HEK293 (cell line): ENCODE data around the gene MLLT3.

Experiments
- CTCF ChIA-PET: fragments of 350-600 bp; formaldehyde crosslinking; extraction: SDS; loops from one replicate; lab custom pipeline; 2021; ENCODE audit warnings: antibody characterized with exemption; lab: Yijun Ruan, JAX
- POLR2A ChIA-PET: fragments of 300-600 bp; formaldehyde crosslinking; extraction: SDS; loops from one replicate; lab custom pipeline; 2020; ENCODE audit warnings: antibody characterized with exemption, inconsistent platforms; lab: Yijun Ruan, JAX
- H3K27ac ChIP-seq: fragments of 200-500 bp; sonication (Bioruptor generic); 2 replicates; pipeline ENCODE4 v1.5.1; 2014; ENCODE audit warnings: low read depth, low read length, control low read depth, inconsistent platforms; ENCODE audit errors: extremely low read depth
- H3K36me3 ChIP-seq, 2 experiments: fragments of 200-500 bp in 1 of 2; sonication (Bioruptor generic) in 1 of 2; 1 replicate in 1 of 2; 2 replicates in 1 of 2; pipeline ENCODE4 v1.5.1; 2014 to 2017; ENCODE audit warnings: inconsistent platforms in 2 of 2, low read length in 2 of 2; ENCODE audit not compliant: control insufficient read depth in 2 of 2, insufficient read depth in 1 of 2
- H3K4me1 ChIP-seq: fragments of 200-500 bp; sonication (Bioruptor generic); 2 replicates; pipeline ENCODE4 v1.5.1; 2014; ENCODE audit warnings: mild to moderate bottlenecking, low read length, inconsistent platforms; ENCODE audit not compliant: control insufficient read depth, insufficient read depth
- H3K4me3 ChIP-seq: 2 replicates; pipeline ENCODE4 v1.5.1; 2011; ENCODE audit warnings: low read depth, mild to moderate bottlenecking, control low read depth, low read length, moderate library complexity
- H3K9me3 ChIP-seq: fragments of 200-500 bp; sonication (Bioruptor generic); 2 replicates; pipeline ENCODE4 v1.5.1; 2014; ENCODE audit warnings: low read depth, low read length, inconsistent platforms; ENCODE audit not compliant: control insufficient read depth, insufficient read depth
- TCF7L2 ChIP-seq: IDR thresholded peaks from 2 replicates; pipeline ENCODE4 v1.6.1; 2011; ENCODE audit warnings: low read depth, mild to moderate bottlenecking, inconsistent platforms, low read length, moderate library complexity, borderline replicate concordance
- TRIM28 ChIP-seq: IDR thresholded peaks from 2 replicates; pipeline ENCODE4 v1.6.1; 2011; ENCODE audit warnings: low read length, control low read depth, borderline replicate concordance
- ZFP3 ChIP-seq: fragments of 450-650 bp; formaldehyde crosslinking; IDR thresholded peaks from 2 replicates; pipeline ENCODE4 v1.5.1; 2016; ENCODE audit warnings: low read depth, missing biosample characterization, missing genetic modification characterization
- ZNF2 ChIP-seq: fragments of 450-650 bp; formaldehyde crosslinking; IDR thresholded peaks from 2 replicates; pipeline ENCODE4 v1.5.1; 2016; ENCODE audit warnings: missing biosample characterization, missing genetic modification characterization
- ZNF211 ChIP-seq: fragments of 450-650 bp; formaldehyde crosslinking; IDR thresholded peaks from 2 replicates; pipeline ENCODE4 v1.5.1; 2016; ENCODE audit warnings: low read depth, missing biosample characterization, missing genetic modification characterization
- ZNF248 ChIP-seq: fragments of 450-650 bp; formaldehyde crosslinking; IDR thresholded peaks from 2 replicates; pipeline ENCODE4 v1.5.1; 2017; ENCODE audit warnings: missing biosample characterization, missing genetic modification characterization
- ZNF292 ChIP-seq: fragments of 450-650 bp; formaldehyde crosslinking; IDR thresholded peaks from 2 replicates; pipeline ENCODE4 v1.5.1; 2016; ENCODE audit warnings: low read depth, missing biosample characterization, missing genetic modification characterization, borderline replicate concordance
- ZNF433 ChIP-seq: fragments of 450-650 bp; formaldehyde crosslinking; IDR thresholded peaks from 2 replicates; pipeline ENCODE4 v1.5.1; 2016; ENCODE audit warnings: missing biosample characterization, missing genetic modification characterization, low read depth
- ZNF549 ChIP-seq: fragments of 450-650 bp; IDR thresholded peaks from 2 replicates; pipeline ENCODE4 v1.5.1; 2018; ENCODE audit warnings: missing biosample characterization, missing genetic modification characterization, mild to moderate bottlenecking, inconsistent platforms, moderate library complexity
- ZNF585B ChIP-seq: fragments of 450-650 bp; formaldehyde crosslinking; IDR thresholded peaks from 2 replicates; pipeline ENCODE4 v1.5.1; 2016; ENCODE audit warnings: missing biosample characterization, missing genetic modification characterization
- ZNF629 ChIP-seq: fragments of 450-650 bp; formaldehyde crosslinking; IDR thresholded peaks from 2 replicates; pipeline ENCODE4 v1.5.1; 2017; ENCODE audit warnings: missing biosample characterization, missing genetic modification characterization
- ZSCAN30 ChIP-seq: fragments of 450-650 bp; IDR thresholded peaks from 2 replicates; pipeline ENCODE4 v1.5.1; 2018; ENCODE audit warnings: missing biosample characterization, mild to moderate bottlenecking, missing genetic modification characterization, moderate library complexity
- TF ChIP-seq, protein P1 (sequence below): fragments of 450-650 bp; formaldehyde crosslinking; IDR thresholded peaks from 2 replicates; pipeline ENCODE4 v1.5.1; 2016; ENCODE audit warnings: missing biosample characterization, missing genetic modification characterization
- TF ChIP-seq, protein P2 (sequence below): fragments of 450-650 bp; formaldehyde crosslinking; IDR thresholded peaks from 2 replicates; pipeline ENCODE4 v1.5.1; 2017; ENCODE audit warnings: missing biosample characterization, missing genetic modification characterization
- TF ChIP-seq, protein P3 (sequence below): IDR thresholded peaks from 2 replicates; pipeline ENCODE4 v1.6.1; 2011; ENCODE audit warnings: mild to moderate bottlenecking, low read depth, low read length, borderline replicate concordance

The MLLT3 gene

DNA sequence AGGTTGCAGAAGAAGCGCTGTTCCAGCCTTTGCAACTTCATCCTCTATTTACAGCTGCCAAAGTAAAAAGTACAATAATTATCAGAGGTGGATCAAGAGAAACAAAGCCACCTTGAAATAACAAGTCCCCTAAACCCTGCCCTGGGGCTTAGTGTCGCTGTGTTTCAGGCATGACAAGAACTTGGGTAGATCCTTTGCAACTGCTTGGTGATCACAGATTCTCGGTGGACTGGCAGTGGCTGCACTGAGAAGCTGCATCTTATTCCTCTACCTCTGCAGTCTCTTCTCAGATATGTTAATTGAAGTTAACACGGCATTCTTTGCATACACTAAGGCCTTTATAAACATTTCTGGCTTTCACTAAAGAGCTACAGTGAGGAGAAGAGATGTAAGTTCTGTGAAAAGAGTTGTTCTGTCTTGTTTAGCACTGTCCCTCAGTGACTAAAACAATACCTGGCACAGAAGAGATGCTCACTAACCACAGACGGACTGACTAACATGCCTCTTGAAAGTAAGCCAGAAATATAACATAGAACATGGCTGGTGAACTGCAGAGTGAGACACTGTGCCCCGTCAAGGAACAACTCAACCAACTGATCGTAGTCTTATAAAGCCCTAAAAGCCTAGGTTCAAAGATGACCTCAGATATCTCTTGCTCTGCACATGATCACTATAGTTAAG is 144.2 kb downstream of the MLLT3 start:
- Histone ChIP-seq H3K27ac (no peak overlapping the region; the same call in 1 of the 2 replicates), H3K9me3 (no peaks in the 10 kb centered on the region), H3K4me3 (no peak overlapping the region), H3K4me1 (peaks cover 32% of the 10 kb centered on the region), H3K36me3 (no peaks in the 10 kb centered on the region; a peak in 1 of 3 replicates)
- no peak for TF ChIP-seq ZNF211 (tag by site-specific recombination)
- 0 out of 2 replicates have a peak, but pooled peaks have one; percentile 34 for TF ChIP-seq TRIM28
- TF ChIP-seq, all 188 proteins: peak for 1
- POLR2A ChIA-PET = no interaction called here
- CTCF ChIA-PET = interaction anchor here (0.6 to 1.2 kb wide), 2 partner anchors 42 to 463 kb away, joined by 3 read pairs; no protein-coding TSS in a partner anchor

DNA sequence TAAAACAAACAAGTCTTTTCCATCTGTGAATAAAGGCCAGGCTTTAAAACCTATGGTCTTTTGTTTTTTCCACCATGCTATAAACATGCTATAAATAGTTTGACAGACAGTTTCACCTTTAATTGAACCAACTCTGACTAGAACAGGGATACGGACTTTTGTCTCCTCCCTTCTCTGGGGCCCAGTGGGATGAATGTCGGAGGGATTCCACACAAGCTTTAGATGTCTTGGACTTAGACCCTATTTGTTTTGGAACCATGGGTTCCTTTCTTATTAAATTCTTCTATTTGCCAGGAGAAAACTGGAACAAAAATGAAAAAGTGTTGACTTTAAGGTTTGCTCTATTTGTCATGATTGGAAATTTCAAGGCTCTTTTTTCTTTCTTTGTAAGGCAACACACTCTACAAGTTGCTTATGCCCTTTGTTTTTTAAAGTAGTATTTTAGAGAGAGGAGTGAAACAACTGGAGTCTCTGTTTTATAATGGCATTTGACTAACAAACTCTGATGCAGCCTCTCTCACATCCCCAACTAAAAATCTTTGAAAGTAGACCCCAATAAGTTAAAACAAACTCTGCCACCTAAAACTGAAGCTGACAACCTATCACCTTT is 145.3 kb downstream of the MLLT3 start:
- H3K36me3 ChIP-seq = no peaks in the 10 kb centered on the region
- H3K4me1 ChIP-seq = peaks cover 41% of the 10 kb centered on the region
- TF ChIP-seq ZNF585B (tag by site-specific recombination) = no peak
- no peak for TF ChIP-seq ZNF292 (tag by site-specific recombination)
- TF ChIP-seq ZNF248 = no peak
- no peak for TF ChIP-seq TCF7L2
- no peak for TF ChIP-seq ZFP3
- TF ChIP-seq, protein P1, sequence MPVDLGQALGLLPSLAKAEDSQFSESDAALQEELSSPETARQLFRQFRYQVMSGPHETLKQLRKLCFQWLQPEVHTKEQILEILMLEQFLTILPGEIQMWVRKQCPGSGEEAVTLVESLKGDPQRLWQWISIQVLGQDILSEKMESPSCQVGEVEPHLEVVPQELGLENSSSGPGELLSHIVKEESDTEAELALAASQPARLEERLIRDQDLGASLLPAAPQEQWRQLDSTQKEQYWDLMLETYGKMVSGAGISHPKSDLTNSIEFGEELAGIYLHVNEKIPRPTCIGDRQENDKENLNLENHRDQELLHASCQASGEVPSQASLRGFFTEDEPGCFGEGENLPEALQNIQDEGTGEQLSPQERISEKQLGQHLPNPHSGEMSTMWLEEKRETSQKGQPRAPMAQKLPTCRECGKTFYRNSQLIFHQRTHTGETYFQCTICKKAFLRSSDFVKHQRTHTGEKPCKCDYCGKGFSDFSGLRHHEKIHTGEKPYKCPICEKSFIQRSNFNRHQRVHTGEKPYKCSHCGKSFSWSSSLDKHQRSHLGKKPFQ (tag by site-specific recombination) = no peak
- TF ChIP-seq ZNF2 = no peak
- TF ChIP-seq, protein P2, sequence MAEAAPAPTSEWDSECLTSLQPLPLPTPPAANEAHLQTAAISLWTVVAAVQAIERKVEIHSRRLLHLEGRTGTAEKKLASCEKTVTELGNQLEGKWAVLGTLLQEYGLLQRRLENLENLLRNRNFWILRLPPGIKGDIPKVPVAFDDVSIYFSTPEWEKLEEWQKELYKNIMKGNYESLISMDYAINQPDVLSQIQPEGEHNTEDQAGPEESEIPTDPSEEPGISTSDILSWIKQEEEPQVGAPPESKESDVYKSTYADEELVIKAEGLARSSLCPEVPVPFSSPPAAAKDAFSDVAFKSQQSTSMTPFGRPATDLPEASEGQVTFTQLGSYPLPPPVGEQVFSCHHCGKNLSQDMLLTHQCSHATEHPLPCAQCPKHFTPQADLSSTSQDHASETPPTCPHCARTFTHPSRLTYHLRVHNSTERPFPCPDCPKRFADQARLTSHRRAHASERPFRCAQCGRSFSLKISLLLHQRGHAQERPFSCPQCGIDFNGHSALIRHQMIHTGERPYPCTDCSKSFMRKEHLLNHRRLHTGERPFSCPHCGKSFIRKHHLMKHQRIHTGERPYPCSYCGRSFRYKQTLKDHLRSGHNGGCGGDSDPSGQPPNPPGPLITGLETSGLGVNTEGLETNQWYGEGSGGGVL = no peak
- no peaks in the 10 kb centered on the region for H3K9me3 ChIP-seq
- H3K4me3 ChIP-seq = no peak overlapping the region
- H3K27ac ChIP-seq = no peak overlapping the region
- ChIA-PET POLR2A (no interaction called here), CTCF (interaction anchor here (1.5 kb wide), 1 partner anchor 148 kb away, joined by 4 read pairs; no protein-coding TSS in a partner anchor)

DNA sequence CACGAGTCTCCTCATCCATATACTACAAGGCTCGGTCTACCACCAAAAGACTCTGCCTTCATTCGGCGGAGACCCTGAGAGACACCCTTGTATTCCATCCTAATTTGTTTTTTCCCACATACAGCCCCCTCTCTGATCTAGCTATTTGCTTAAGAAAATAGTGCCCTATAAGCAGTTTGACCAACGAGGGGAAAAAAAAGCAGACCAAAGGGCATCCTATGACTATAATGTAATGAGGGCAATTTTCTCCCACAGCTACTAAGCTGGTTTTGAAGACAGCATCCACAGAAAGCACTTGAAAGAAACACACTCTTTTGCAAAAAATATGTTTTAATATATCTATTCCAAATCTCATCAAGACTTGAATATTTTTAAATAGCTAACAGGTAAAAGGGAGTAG is 147.8 kb downstream of the MLLT3 start:
- Histone ChIP-seq H3K27ac (no peak overlapping the region), H3K4me1 (peaks cover 43% of the 10 kb centered on the region), H3K36me3 (no peaks in the 10 kb centered on the region), H3K9me3 (no peaks in the 10 kb centered on the region), H3K4me3 (no peak overlapping the region)
- CTCF ChIA-PET = interaction anchor here (0.6 to 1.8 kb wide), 2 partner anchors 12 to 637 kb away, joined by 3 to 6 read pairs; no protein-coding TSS in a partner anchor
- POLR2A ChIA-PET = no interaction called here
- TF ChIP-seq ZSCAN30 (no peak), ZFP3 (no peak), ZNF433 (tag by site-specific recombination) (no peak), ZNF549 (no peak), ZNF629 (no peak)
- TF ChIP-seq, protein P3, sequence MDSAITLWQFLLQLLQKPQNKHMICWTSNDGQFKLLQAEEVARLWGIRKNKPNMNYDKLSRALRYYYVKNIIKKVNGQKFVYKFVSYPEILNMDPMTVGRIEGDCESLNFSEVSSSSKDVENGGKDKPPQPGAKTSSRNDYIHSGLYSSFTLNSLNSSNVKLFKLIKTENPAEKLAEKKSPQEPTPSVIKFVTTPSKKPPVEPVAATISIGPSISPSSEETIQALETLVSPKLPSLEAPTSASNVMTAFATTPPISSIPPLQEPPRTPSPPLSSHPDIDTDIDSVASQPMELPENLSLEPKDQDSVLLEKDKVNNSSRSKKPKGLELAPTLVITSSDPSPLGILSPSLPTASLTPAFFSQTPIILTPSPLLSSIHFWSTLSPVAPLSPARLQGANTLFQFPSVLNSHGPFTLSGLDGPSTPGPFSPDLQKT = no peak
